C4-2B (cell line): ENCODE results near the gene ATXN7L1.

Experiments used
- CTCF ChIP-seq: fragments of 450-650 bp; conservative IDR thresholded peaks from 2 replicates; pipeline ENCODE4 v1.5.1; 2017; ENCODE audit warnings: mild to moderate bottlenecking
- ZFX ChIP-seq: fragments of 450-650 bp; IDR thresholded peaks from 2 replicates; pipeline ENCODE4 v1.6.1; 2017

DNA sequence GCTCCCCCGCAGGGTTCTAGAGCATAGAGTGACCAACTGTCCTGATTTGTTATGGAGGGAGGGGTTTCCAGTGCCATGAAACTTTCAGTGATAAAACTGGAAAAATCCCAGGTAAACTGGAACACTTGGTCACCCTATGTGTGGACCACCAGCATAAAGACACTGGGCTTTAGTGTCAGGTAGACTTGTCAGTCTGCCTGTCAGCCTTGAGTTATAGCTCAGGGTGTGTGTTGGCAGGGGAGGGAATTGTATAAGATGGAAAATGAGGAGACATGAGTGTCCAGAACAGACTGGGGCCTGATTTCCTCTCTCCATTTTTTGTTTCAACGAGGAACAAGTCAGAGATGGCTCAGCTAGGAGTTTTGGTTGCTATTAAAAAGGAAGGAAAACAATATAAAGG, 284.9 kb downstream of the ATXN7L1 start:
- TF ChIP-seq CTCF (no peak), ZFX (no peak)
